AG04450 (cell line): ENCODE measurements around the gene MADD. TPM values are rescaled to one million over a fixed set of nuclear protein-coding genes. Genes with fewer than 3 reads are reported as not detected.

ENCODE experiments used
- CTCF ChIA-PET: fragments of 300-600, 350-600 bp; formaldehyde crosslinking; extraction: SDS; loops from one replicate; lab custom pipeline; 2022; ENCODE audit warnings: antibody characterized with exemption, inconsistent platforms; lab: Charles Lee
- POLR2A ChIA-PET: fragments of 350-600 bp; formaldehyde crosslinking; extraction: SDS; loops from one replicate; lab custom pipeline; 2021; ENCODE audit warnings: antibody characterized with exemption, inconsistent platforms; lab: Yijun Ruan, JAX
- DNase-seq: peaks from one replicate; pipeline ENCODE4 v3.0.0-alpha.2; 2011; ENCODE audit warnings: low read depth, low spot score
- H3K27ac ChIP-seq: one replicate; pipeline ENCODE4 v1.5.1; 2012; ENCODE audit warnings: low read depth, low read length, control low read depth
- H3K27me3 ChIP-seq: one replicate; pipeline ENCODE4 v1.6.0; 2012; ENCODE audit warnings: low read length; ENCODE audit not compliant: control insufficient read depth, insufficient read depth
- H3K4me3 ChIP-seq: 2 replicates; pipeline ENCODE4 v1.5.1; 2011; ENCODE audit warnings: mild to moderate bottlenecking, low read depth, low read length, control low read depth
- H3K9me3 ChIP-seq: 2 replicates; pipeline ENCODE4 v1.5.1; 2012; ENCODE audit warnings: low read length; ENCODE audit not compliant: control insufficient read depth, insufficient read depth
- polyA plus RNA-seq: library from polyadenylated mRNA; depleted of rRNA; stranded (reverse); fragments of >200 nt; gene quantifications from 2 replicates; pipeline ENCODE4 v1.2.3, GENCODE V29; 2011
- TF ChIP-seq, protein P1 (sequence below): IDR thresholded peaks from 2 replicates; pipeline ENCODE4 v1.5.1; 2011; ENCODE audit warnings: low read depth, low read length, control low read depth, inconsistent platforms

The MADD gene
- polyA plus RNA-seq, 1 experiment, result 10.5 TPM

DNA sequence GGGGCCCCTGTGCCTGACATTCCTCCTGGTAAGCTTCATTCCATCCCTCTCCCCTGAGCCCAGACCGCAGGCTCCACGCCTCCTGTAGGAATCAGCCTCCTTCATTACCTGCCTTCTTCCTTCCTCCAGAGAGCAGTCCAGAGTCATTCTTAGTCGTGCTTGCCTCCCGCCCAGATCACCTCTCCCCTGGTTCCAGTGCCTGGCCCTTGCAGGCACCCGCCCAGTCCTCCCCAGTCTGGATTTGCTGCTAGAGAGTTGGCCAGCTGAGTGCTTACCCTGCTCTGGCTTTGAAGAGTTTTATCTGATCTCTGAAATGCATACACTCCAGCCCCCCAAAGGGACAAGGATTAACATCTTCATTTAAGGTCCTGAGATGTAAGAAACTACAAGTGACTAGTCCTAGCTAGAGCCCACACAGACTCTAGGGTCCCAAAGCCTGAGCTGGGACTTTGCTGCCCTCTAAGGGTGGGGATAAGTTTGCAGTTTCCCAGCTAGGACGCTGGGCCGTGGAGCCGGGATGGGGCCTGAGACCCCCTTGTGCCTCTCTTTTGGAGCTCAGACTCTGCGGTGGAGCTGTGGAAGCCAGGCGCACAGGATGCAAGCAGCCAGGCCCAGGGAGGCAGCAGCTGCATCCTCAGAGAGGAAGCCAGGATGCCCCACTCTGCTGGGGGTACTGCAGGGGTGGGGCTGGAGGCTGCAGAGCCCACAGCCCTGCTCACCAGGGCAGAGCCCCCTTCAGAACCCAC is 10.5 kb upstream of the MADD start:
- ChIA-PET CTCF (interaction anchor here (0.6 to 4.0 kb wide), 28 partner anchors 8 to 342 kb away, joined by 3 to 48 read pairs (median 5); partner anchors contain the start of genes ACP2 and ARFGAP2), POLR2A (interaction anchor here (0.9 to 1.5 kb wide), 3 partner anchors 11 to 74 kb away, joined by 3 to 7 read pairs (median 3); partner anchors contain the start of gene ACP2)
- Histone ChIP-seq H3K4me3 (no peak overlapping the region), H3K27ac (no peak overlapping the region), H3K27me3 (no peaks in the 10 kb centered on the region), H3K9me3 (no peaks in the 10 kb centered on the region; the same call in 1 of the 2 replicates)
- TF ChIP-seq, protein P1, sequence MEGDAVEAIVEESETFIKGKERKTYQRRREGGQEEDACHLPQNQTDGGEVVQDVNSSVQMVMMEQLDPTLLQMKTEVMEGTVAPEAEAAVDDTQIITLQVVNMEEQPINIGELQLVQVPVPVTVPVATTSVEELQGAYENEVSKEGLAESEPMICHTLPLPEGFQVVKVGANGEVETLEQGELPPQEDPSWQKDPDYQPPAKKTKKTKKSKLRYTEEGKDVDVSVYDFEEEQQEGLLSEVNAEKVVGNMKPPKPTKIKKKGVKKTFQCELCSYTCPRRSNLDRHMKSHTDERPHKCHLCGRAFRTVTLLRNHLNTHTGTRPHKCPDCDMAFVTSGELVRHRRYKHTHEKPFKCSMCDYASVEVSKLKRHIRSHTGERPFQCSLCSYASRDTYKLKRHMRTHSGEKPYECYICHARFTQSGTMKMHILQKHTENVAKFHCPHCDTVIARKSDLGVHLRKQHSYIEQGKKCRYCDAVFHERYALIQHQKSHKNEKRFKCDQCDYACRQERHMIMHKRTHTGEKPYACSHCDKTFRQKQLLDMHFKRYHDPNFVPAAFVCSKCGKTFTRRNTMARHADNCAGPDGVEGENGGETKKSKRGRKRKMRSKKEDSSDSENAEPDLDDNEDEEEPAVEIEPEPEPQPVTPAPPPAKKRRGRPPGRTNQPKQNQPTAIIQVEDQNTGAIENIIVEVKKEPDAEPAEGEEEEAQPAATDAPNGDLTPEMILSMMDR, result peak; percentile 70
- no peak for DNase-seq

DNA sequence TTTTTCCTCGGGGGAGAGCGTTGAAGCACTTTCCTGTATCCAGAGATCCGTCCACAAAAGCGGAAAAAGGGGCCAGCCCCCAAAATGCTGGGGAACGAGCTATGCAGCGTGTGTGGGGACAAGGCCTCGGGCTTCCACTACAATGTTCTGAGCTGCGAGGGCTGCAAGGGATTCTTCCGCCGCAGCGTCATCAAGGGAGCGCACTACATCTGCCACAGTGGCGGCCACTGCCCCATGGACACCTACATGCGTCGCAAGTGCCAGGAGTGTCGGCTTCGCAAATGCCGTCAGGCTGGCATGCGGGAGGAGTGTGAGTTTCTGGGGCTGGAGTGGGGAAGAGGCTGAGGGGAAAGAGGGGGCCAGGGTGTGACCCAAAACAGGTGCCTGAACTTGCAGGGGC is 9.6 kb upstream of the MADD start:
- TF ChIP-seq, protein P1, result no peak
- POLR2A ChIA-PET, result interaction anchor here (0.9 kb wide), 1 partner anchor 75 kb away, joined by 7 read pairs; no protein-coding TSS in a partner anchor
- H3K27me3 ChIP-seq, result no peaks in the 10 kb centered on the region
- H3K9me3 ChIP-seq, result no peaks in the 10 kb centered on the region; the same call in 1 of the 2 replicates
- H3K27ac ChIP-seq, result no peak overlapping the region
- CTCF ChIA-PET, result interaction anchor here (0.9 to 4.0 kb wide), 12 partner anchors 8 to 95 kb away, joined by 3 to 48 read pairs (median 12); partner anchors contain the start of genes ACP2 and ARFGAP2
- no peak overlapping the region for H3K4me3 ChIP-seq
- no peak for DNase-seq

DNA sequence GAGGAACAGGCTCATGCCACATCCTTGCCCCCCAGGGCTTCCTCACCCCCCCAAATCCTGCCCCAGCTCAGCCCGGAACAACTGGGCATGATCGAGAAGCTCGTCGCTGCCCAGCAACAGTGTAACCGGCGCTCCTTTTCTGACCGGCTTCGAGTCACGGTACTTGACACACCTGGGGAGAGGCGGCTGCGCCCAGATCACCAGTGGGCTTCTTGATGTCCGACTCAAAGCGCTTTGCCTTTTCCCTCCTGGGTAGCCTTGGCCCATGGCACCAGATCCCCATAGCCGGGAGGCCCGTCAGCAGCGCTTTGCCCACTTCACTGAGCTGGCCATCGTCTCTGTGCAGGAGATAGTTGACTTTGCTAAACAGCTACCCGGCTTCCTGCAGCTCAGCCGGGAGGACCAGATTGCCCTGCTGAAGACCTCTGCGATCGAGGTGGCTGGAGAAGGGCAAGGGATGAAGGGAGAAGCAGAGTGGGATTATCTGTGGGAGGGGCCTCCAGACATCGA is 8.6 kb upstream of the MADD start:
- CTCF ChIA-PET, result interaction anchor here (0.6 to 0.7 kb wide), 2 partner anchors 94 to 113 kb away, joined by 3 read pairs; no protein-coding TSS in a partner anchor
- Histone ChIP-seq H3K27ac (no peak overlapping the region), H3K9me3 (no peaks in the 10 kb centered on the region; the same call in 1 of the 2 replicates), H3K27me3 (no peaks in the 10 kb centered on the region), H3K4me3 (no peak overlapping the region)
- TF ChIP-seq, protein P1, result no peak
- no peak for DNase-seq
- POLR2A ChIA-PET, result no interaction called here

DNA sequence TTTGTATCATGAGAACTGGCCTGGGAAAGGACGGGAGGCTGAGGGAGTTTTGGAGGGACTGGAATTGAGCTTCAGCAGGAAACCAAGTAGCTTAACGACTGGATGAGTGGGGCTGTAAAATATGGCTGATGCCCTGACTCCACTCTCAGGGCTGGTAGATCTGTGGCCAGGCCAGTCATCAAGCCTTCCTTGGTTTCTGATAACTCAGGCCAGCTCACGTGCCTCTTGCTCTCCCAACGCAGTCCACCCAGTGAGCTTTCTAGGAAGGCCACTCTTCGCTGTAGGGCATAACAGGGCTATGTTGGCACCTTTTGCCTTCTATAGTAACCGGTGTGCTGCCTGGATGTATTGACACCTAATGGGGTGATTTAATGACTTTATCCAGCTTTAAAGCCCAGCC is 5.8 kb upstream of the MADD start:
- no peak overlapping the region for H3K4me3 ChIP-seq
- TF ChIP-seq, protein P1, result no peak
- CTCF ChIA-PET, result interaction anchor here (0.5 to 2.4 kb wide), 5 partner anchors 30 to 90 kb away, joined by 3 to 9 read pairs (median 5); no protein-coding TSS in a partner anchor
- no peaks in the 10 kb centered on the region; the same call in 1 of the 2 replicates for H3K9me3 ChIP-seq
- DNase-seq, result no peak
- H3K27me3 ChIP-seq, result no peaks in the 10 kb centered on the region
- H3K27ac ChIP-seq, result peak overlapping the region; percentile 23
- POLR2A ChIA-PET, result interaction anchor here (0.5 to 1.2 kb wide), 2 partner anchors 12 to 26 kb away, joined by 3 to 5 read pairs; no protein-coding TSS in a partner anchor
